GM21723 (cell line): Measurements from ENCODE around the gene CD247.
"Not testable (repeated sequence)": the region's sequence is repeated elsewhere in the genome, so short reads cannot be mapped to it uniquely, and the experiment has no call there.

Experiments
- ATAC-seq: cut with Tn5 transposase; IDR thresholded peaks from one replicate; pipeline ENCODE4 v1.9.1; 2021; ENCODE audit warnings: mild to moderate bottlenecking, moderate library complexity; ENCODE audit not compliant: unreplicated experiment

CD247 gene

DNA sequence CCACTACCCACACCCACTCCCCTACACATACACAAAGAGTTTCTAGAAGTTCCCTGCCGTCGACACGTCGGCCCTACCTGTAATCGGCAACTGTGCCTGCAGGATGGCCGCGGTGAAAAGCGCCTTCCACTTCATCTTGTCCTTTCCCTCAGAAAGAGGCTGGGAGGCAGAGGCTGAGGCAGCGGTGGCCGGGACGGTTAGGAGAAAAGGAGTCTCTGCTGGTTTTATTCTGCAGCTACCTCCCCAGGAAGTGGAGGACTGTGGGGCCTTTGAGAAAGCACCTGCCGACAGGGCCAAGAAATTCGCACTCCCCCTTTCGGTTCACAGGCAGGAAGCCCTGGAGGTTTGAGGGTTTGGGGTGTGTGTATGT is at the start of gene CD247:
TSS of gene CD247 (minus strand) at position 199 of the 370 bp plus-strand sequence. CDS start at position 135, 64 bp downstream.
- ATAC-seq = no peak

DNA sequence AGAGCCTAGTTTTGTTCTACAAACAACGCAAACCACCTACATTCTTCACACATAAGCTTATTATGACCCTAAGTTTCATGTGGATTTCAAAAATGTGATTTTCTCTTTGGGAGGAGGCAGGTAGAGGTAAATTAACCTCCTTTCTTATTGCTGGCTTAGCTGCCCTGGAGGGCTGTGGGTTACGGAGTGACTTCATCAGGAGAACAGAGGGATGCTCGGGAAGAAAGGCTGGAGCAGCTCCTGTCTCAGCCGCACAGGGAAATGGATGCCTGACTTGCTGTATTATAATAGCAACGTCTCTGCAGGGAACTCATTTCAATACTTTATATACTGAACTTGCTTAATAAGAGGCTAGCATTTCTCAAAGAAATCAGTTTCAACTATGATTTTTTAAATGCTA is 49.3 kb upstream of the CD247 start:
- no peak for ATAC-seq

DNA sequence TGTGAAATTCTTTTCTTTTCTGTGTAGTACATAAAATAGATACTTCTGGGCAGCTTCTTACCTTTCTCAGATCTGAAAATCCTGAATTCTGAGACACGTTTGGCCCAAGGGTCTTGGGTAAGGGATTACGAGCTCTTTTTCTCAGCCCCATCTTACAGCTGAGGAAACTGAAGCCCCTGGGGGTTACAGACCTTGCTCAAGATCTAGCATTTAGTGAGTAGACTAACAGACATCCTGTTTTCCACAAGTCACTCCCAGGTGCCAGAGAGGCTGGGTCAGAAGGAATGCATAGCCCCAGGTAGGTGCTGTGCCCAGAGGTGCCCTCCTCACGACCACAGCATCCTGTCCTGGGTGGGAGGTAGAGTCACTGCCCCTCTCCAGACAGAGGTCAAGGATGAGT is 48.4 kb upstream of the CD247 start:
- no peak for ATAC-seq

DNA sequence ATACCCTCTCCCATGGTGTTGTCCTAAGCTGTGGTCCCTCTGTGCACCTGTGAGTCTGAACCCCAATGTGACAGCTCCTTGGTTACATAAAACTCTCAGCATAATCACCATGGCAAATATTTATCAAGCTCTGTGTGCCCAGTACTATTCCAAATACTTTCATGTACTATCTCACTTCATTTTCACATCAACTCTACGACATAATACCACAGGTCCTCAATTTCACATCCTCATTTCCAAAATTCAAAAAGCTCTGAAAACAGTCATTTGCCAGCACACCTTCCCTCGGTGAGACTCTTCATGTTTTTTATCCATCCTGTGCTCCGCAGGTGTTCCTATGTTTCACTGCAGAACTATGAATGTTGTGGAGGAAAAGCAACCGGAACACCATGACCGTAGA is 47.6 kb upstream of the CD247 start:
- no peak for ATAC-seq

DNA sequence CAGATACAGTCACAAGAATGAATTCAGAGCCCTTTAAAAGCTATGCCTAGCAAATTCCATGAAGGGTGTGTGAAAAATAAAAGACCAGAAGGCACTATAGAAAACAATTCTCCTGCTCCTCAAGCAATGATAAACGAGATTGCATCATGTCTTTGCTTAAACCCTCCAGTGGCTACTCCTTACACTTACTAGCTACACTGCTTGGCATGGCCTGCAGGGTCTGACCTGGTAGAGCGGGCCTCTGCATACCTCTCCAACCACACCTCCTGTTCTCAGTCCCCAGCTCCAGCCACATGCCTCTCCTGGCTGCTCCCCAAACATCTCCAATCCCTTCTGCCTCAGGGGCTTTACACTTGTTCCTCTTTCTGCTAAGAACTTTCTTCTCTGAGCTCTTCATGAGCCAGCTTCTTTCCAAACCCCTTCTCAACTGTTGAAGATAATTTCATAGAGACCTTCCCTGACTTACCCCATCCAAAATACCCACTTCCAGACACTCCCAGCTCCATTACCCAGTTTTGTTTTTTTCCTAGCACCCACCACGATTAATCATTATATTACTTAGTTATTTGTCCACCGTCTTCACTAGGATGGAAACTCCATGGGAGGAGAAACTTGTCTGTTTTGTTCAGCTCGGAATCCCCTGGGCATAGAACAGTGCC is 46.4 kb upstream of the CD247 start:
- ATAC-seq = no peak

DNA sequence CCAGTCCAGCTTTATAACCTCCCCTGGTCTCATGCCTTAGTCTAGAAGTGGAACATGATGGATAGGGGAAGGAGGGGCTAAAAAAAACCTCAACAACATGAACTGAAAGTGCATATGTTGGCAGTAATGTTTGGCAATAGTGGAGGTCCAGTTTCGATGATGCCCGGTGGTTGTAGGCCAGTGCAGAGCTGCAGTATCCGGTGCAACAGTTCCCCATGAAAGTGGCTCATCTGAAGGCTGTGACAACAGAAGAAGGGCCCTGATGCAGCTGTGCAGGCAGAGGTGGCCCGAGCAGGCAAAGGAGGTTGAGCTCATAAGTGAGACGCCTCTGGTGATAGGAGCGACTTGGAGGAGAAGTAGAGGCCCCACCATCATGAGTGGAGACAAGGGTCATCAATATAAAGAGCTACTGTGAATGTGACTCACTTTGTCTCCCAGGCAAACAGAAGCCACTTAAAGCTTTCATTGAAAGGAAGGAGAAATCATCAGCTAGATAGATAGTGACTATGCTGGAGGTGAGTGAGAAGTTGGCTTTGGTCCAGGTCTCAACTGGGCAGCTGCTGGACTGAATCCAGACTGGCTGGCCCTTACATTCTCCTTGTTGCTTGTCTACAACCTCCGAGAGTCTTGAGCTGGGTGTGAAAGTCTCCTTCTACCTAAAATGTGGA is 45.4 kb upstream of the CD247 start:
- no peak for ATAC-seq

DNA sequence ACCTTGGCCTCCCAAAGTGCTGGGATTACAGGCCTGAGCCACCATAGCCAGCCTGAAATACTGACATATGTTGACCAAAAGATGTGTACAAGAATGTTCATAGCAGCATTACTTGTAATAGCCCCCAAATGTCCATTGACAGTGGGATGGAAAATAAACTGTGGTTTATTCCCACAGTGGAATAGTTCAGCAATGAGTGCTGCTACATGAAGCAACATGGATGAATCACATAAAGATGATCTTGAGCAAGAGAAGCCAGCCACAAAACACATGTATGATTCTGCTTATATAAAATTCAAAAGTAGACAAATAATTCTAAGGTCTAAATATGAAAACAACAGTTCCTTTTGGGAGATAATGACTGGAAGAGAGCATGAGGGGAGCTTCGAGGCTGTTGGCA is 44.4 kb upstream of the CD247 start:
- no peak for ATAC-seq

DNA sequence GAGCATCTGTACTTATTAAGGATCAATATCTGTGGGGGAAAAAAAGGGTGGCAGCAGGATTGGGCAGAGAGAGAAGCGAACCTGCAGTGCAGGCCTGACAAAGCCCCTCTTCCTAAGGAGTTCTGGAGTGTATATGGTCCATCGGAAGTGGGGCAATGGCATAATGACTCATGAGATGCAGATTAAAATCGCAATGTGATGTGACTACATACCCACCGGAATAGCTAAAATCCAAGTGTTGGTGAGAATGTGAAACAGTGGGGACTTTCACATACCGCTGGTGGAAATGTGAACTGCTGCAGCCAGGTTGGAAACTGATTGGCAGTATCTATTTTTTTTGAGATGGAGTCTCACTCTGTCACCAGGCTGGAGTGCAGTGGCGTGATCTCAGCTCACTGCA is 43.4 kb upstream of the CD247 start:
- ATAC-seq = no peak

DNA sequence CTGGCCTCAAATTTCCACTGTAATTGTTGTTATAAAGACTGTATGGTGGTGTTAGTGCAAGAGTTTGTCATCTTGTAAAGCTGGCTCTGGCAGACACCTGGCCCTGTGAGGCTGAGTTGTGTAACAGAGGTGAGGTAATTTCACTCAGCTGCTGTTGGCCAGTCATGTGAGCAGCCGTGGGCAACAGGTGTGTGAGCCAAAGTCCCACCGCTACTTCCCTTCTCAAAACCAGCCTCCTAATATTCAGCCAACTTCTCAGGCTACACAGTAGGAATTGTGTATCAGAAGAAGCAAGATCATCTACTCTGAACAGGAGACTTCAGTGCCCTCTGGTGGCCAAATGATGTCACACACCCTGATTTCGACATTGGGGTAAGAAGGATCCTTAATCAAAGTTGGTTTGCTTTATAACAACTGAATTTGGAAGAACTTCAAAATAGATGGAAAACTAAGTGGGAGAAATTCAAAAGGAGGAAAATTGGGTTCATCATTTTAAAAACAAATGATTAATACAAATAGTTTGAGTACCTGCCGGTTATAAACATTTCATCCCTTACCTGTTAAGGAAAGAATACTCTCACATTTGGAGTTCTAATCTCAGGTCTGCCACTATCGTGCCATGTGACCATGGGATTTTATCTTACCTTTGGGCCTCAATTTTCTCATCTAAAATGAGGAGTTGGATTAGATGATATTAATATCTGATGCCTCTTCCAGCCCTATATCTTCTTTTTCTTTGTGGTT is 37.8 kb upstream of the CD247 start:
- no peak for ATAC-seq

DNA sequence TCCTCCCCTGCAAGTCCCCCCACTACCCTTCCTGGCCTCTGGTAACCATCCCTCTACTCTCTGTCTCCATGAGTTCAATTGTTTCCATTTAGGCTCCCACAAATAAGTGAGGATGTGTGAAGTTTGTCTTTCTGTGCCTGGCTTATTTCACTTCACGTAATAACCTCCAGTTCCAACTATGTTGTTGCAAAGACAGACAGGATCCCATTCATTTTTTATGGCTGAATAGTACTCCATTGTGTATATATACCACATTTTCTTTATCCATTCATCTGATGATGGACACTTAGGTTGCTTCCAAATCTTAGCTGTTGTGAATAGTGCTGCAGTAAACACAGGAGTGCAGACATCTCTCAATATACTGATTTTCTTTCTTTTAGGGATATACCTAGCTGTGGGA is 36.7 kb upstream of the CD247 start:
- not testable (repeated sequence) for ATAC-seq

DNA sequence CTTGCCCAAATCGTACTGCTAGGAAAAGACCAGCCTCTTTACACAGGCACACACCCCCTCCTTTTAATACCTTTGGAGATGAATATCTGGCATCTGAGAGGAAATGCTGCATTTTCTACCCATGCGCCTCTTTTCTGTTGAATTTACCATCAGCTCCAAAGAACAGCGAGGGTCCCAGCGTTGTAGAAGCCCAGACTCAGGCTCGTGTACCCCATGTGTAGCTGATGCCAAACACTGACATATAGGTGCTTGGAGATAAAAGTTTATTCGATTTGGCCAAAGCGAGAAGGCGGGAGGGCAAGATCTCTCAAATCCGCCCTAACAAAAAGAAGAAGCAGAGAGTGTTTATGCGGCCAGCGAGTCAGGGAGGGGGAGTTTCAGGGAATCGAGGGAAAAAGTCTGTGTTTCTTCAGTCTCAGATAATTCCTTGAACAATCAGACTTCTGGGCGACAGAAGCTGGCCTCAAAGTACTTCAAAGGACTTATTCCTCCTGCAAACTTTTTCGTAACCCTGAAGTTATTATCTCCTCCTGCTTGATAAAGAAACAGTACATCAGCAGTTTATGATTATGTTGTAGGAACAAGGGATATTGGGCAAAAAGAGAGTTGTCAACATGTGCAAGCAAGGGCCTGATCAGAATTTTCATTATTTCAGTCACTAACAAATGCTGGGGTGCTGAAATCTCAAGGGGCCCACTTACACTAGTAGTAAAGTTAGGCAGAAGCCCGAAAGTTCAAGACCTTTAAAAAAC is 35.9 kb upstream of the CD247 start:
- peak; percentile 24 for ATAC-seq

DNA sequence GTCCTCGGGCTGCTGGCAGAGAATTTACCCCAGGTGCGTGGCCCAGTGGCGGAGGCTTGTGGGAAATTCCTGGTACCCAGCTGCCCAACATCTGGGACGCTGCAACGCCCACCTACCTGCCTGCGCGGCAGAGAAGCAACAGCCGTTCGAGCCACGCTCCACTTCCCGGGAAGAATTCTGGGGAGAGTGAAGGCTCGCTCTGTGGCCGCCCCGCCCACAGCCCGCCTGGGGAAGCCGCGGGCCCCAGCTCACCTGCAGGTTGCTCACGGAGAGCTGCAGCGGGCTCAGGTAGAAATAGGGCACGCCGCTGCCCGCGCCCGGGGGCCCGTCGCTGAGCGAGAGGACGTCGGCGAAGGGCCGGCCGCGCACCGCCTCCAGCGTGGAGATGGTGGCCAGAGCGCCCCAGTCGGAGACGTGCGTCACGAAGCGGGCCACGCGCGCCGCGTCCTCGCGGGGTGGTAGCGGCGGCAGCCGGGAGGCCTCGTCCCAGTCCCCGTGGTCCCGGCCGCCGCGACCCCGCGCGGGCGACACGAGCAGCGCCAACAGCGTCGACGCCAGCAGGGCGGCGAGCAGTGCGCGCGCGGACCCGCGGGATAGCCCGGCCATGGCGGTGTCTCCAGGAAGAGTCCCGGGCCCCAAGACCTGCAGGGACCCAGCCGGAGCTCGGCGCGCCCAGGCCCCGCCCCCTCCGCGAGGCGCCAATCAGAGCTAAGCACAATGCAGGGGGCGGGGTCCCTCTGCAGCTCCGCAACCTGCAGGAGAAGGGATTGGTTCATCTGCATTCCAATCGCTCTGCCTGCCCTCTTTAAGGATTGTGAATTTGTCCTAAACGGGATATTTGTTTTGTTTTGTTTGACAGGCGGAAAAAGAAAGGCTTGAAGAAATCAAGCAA is 35.1 kb upstream of the CD247 start, which contains the start of gene CREG1:
TSS of gene CREG1 (minus strand) at position 627 of the 892 bp plus-strand sequence.
- peak; percentile 99 for ATAC-seq

DNA sequence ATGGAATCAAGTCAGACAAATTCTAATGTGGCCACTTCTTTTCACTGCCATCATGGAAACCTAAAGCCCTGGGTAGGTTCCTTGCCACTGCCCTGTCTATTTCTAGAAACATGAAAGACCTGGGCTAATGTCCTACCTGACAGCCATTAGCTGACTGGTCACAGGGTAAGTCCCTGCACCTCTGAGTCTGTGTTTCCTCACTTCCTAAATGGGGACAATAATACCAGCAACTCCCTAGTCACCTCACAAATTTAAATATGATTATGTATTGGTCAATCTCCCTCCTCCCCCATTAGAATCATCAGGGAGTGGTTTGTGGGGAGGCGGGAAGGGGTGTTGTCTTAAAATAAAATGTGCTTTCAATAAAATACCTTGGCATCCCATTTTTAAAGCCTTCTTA is 33.0 kb upstream of the CD247 start:
- ATAC-seq = no peak

DNA sequence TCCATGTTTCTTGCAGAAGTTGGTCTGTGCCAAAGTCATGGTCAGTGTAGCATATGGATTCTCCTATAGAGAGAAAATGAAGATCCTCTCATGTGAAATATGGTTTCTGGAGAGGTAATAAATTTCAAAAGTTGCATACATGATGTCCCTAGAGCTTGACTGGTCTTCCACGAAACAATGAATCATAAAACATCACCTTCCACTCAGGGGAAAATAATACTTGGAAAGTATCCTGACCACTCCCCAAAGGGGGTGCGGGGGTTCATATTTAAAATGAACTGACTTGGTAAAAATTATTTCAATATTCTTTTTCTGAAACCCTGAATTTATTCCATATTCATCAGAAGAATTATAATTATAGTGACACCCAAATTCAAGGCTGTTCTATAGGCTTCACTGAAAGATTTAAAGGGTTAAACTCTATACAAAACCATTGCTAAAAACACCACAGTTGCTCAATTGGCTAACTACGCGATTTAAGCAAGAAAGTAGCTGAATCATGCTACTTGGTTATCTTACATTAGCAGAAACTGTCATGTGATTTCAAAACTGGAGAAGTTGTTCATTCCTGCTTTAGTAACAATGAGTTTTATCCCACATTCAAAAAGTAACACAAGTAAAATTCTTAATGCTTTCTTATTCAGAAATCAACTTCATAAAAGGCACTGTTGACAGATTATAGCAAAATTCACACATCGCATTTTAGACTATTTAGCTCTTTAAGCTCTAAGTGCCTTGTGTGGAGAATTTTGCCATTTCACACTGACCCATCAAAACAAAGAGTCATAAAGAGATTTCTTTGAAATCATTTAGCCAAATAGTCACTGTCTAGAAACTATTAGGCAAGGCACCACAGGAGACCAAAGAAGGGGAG is 30.0 kb upstream of the CD247 start:
- ATAC-seq = no peak

DNA sequence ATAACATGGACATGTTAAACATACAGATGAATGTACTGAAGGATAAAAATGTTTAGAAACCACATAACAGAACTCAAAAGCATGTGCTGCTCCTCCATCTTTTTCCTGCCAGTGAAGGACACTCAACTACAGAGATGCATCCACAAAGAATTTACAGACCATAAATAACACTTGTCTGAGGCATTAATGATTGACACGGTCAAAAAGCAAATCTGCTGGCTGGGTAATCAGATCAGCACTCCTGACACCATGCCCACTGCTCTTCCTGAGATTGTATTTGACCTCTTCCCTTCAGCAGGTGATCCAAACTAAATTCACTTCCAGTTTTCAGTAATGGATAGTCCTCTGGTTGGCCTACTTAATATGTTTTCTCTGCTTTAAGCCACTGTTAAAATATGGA is 28.6 kb upstream of the CD247 start:
- ATAC-seq = no peak

DNA sequence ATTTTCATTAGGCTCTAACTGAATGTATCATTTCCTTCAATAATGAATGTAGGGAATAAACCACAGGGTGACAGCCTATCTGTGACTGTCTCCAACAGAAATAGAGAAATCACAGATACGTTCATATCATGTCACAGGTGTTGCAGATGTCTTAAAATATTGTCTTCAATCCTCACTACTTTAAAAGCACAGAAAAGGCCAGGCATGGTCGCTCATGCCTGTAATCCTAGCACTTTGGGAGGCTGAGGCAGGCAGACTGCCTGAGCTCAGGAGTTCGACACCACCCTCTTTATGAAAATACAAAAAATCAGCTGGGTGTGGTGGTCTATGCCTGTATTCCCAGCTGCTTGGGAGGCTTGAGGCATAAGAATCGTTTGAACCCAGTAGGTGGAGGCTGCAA is 27.0 kb upstream of the CD247 start:
- no peak for ATAC-seq

DNA sequence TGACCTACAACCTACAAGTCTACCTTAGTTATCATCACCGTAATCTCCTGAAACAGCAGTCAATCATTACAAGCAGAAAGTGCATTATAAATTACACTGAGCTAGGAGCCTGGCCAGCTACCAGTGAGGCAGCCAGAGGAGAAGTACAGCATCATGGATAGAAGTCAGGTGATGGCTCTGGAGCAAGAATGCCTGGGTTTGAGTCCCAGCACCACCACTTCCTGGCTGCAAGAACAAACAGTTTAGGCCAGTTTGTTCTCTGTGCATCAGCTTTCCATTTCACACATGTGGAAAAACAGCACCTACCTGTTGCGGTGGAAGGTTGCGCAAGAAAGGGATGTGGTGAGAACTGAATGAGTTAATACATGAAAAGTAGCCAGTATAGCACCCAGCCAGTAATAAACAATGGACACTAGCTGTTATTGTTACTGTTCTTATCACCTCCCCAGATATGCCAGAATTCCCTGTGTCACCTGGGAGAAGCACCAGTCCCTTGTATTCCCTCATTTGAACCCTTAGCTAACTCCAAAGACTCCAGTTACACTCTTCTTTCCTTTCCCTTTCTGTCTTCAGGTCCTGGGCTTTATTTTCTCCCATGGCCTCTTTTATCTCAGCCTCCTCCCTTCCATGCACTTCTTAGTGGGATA is 26.2 kb upstream of the CD247 start:
- ATAC-seq = no peak

DNA sequence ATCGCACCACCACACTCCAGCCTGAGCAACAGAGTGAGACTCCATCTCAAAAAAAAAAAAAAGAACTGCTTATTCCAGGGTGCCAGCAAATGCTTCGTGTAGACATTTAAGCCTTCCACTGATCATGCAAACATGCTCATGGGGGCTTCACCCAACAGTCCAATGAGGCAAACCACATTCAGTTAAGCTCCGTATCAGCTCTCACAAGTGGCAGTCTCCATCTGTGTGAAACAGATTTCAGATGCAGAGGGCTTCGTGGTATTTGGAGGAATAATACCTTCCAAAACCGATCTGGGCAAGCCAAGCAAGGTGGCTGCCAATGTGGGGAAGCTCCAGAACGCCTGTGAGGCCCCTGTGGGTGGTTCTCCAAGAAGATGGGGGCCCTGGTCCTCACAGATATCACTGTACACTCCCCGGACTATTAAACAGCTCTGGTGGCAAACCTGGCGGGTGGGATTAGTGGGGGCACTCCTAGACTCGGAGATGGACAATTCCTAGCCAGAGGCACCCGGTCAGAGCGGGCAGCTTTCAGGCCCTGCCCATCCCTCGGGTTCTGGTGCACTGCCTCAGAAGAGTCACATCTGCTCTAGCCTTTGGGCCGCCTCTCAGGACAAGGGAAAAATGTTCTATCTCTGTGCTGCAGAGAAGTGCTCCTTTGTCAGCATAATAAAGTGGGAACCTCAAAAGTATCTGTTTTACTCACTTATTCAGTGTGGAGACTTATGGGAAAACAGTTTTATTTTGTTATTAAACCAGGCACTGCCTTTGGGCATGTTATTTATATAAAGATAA is 25.1 kb upstream of the CD247 start:
- ATAC-seq = no peak
